GM19193 (cell line): Measurements from ENCODE around the gene TMEM63A.

Experiments
- POLR2A ChIP-seq: IDR thresholded peaks from 4 replicates; pipeline ENCODE4 v1.6.1; 2011; ENCODE audit not compliant: insufficient read depth, insufficient read length; ENCODE audit errors: extremely low read depth

Gene TMEM63A

GRCh38 chr1:225914391-225914790 is 32.2 kb upstream of the TMEM63A start:
- no peak for TF ChIP-seq POLR2A

GRCh38 chr1:225911191-225912130 is 29.3 kb upstream of the TMEM63A start:
- TF ChIP-seq POLR2A, result no peak

GRCh38 chr1:225909477-225909876 is 27.3 kb upstream of the TMEM63A start:
- no peak for TF ChIP-seq POLR2A

- TF ChIP-seq POLR2A, result no peak
These were observed 26.6 kb upstream of the TMEM63A start for GRCh38 chr1:225908773-225909172.

GRCh38 chr1:225908013-225908640 is 25.9 kb upstream of the TMEM63A start:
- TF ChIP-seq POLR2A, result no peak

GRCh38 chr1:225907341-225907740 is 25.2 kb upstream of the TMEM63A start:
- TF ChIP-seq POLR2A, result no peak

- no peak for TF ChIP-seq POLR2A
These were observed 24.3 kb upstream of the TMEM63A start for GRCh38 chr1:225906467-225906866.

- no peak for TF ChIP-seq POLR2A
These were observed 21.4 kb upstream of the TMEM63A start for GRCh38 chr1:225903623-225904022.

GRCh38 chr1:225899044-225899925 is 17.1 kb upstream of the TMEM63A start:
- no peak for TF ChIP-seq POLR2A

- no peak for TF ChIP-seq POLR2A
These were observed 15.7 kb upstream of the TMEM63A start for GRCh38 chr1:225897595-225898514.

- TF ChIP-seq POLR2A, result no peak
These were observed 14.9 kb upstream of the TMEM63A start for GRCh38 chr1:225896937-225897549.

- TF ChIP-seq POLR2A, result no peak
These were observed 14.3 kb upstream of the TMEM63A start for GRCh38 chr1:225896494-225896893.

GRCh38 chr1:225892307-225892706 is 10.1 kb upstream of the TMEM63A start:
- no peak for TF ChIP-seq POLR2A
